ENCODE measurements around the gene ZFP57.

GRCh38 chr6:29637247-29637646 lies 43.7 kb downstream of the ZFP57 start:
- TF ChIP-seq ZMYM4 (CRISPR knock-in tag; IDR thresholded peaks at IDR 0.05): no peak
- TF ChIP-seq CREB1 (IDR thresholded peaks at IDR 0.05): no peak
- TF ChIP-seq CREB1 (CRISPR knock-in tag; IDR thresholded peaks at IDR 0.05): no peak
- TF ChIP-seq MIER3 (CRISPR knock-in tag; IDR thresholded peaks at IDR 0.05; ENCODE audit: borderline replicate concordance): no peak
- TF ChIP-seq POLR2AphosphoS5 (IDR thresholded peaks at IDR 0.05; ENCODE audit: low read depth, low read length): no peak
- no peak for TF ChIP-seq CC2D1A (CRISPR knock-in tag; IDR thresholded peaks at IDR 0.05)
- no peak for TF ChIP-seq TCF7 (IDR thresholded peaks at IDR 0.05; ENCODE audit: low read depth)
- TF ChIP-seq REST (IDR thresholded peaks at IDR 0.05; ENCODE audit: borderline replicate concordance in 1 of 2, low read depth in 1 of 2, low read length in 2 of 2): no peak
- TF ChIP-seq FOXM1 (CRISPR knock-in tag; IDR thresholded peaks at IDR 0.05): no peak
- no peak for TF ChIP-seq SATB2 (CRISPR knock-in tag; IDR thresholded peaks at IDR 0.05)
- TF ChIP-seq ZNF576 (CRISPR knock-in tag; IDR thresholded peaks at IDR 0.05): no peak
- no peak for TF ChIP-seq SRF (IDR thresholded peaks at IDR 0.05; ENCODE audit: low read depth, low read length)
- no peak for TF ChIP-seq FLYWCH1 (CRISPR knock-in tag; IDR thresholded peaks at IDR 0.05)
